Erythroblast (primary cell): ENCODE data around the gene KLHL21.

Experiments used
- GATA1 ChIP-seq: IDR thresholded peaks from 2 replicates; pipeline ENCODE4 v1.6.1; 2011; ENCODE audit warnings: low read depth, mild to moderate bottlenecking, control low read depth, low read length, moderate library complexity
- POLR2A ChIP-seq: IDR thresholded peaks from 2 replicates; pipeline ENCODE4 v1.6.1; 2011; ENCODE audit warnings: mild to moderate bottlenecking, low read length

DNA sequence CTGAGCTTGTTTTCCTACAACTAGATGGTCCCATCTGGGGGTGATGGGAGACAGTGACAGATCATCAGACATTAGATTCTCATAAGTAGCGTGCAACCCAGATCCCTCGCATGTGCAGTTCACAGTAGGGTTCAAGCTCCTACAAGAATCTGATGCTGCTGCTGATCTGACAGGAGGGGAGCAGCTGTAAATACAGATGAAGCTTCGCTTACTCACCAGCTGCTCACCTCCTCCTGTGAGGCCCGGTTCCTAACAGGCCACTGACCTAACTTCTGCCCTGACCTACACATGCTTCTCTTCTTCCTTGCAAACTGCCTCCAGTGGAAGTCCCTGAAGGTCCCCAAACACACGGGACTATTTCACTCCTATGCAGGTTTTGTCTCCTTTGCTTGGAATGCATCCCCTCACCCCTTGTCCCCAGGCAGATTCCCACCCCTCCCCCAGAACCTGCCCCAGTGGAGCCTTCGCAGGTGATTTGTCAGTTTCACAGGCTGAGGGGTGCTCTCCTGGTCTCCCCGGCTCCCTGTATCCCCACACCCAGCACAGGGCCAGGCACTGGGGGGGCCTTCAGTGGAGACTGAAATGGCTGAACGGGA is 28.5 kb downstream of the KLHL21 start:
- no peak for TF ChIP-seq POLR2A
- no peak for TF ChIP-seq GATA1
